Activated CD8-positive, alpha-beta memory T cell treated with anti-CD3 and anti-CD28 coated beads for 36 hours (primary cell): ENCODE measurements around the gene TEX44. TPM values are rescaled to one million over a fixed set of nuclear protein-coding genes. Genes with fewer than 3 reads are reported as not detected.

Experiments
- CTCF ChIA-PET: fragments of 350-600 bp; sonication (Branson Sonifier 250); formaldehyde crosslinking; loops from one replicate; lab custom pipeline; 2021; ENCODE audit warnings: antibody characterized with exemption; lab: Charles Lee
- POLR2A ChIA-PET: fragments of 350-600 bp; sonication (Branson Sonifier 250); formaldehyde crosslinking; loops from one replicate; lab custom pipeline; 2021; ENCODE audit warnings: antibody characterized with exemption; lab: Charles Lee
- total RNA-seq, 2 experiments: library from RNA; stranded (reverse); gene quantifications; one replicate each; pipeline ENCODE4 v1.2.3, GENCODE V29; 2021

The TEX44 gene
- total RNA-seq, 2 experiments from 2014 or later = not detected

DNA sequence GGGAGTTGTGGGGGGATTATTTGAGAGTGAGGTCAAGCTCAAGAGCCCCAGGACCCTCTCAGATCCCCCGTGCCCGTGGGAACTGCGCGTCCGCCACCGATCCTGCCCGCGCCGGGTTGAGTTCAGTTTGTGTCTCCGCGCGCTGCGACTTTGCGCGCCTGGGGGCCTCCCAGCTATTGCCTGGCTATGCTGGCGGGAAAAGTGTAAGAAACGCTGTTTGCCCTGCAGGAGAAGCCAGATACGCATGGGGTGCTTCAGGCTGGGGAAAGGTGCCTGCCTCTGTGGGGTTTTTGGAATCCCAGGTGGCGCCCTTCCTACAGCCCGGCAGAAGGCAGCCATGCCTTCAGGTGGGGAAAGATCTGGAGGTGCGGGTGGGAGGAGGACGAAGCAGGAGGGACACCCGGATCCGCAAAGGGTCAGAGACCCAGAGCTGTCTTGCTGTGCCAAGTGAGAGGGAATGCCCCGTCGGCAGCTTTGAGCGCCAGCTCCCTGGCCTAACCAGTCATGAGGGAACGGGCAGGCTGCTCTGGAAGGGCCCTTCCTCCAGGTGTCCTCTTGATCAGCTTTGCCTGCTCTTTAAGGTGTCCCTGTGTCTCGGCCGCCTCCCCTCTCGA, 22.5 kb downstream of the TEX44 start:
- ChIA-PET POLR2A (interaction anchor here (1.3 to 5.7 kb wide), 5 partner anchors 59 to 151 kb away, joined by 4 to 94 read pairs (median 11); partner anchors contain the start of genes NCL and PTMA), CTCF (interaction anchor here (0.6 to 7.9 kb wide), 7 partner anchors 8 to 133 kb away, joined by 3 to 84 read pairs (median 4); partner anchors contain the start of gene PTMA)

DNA sequence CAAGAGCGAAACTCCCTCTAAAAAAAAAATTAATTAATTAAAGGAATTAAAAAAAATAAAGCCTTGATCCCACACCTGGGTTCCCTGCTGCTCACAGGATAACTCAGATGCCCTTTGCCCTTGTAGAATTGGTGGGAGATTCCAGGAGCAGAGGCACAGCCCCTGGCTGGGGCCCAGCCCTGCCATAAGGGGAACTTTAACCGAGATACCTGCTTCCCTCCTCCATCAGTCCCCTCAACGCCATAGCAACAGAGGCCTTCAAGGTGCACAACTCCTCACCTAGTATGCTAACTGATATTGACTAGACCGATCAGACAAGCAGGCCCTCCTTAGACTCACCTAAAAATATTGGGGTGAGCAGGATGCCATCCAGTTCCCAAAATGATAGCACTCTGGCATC, 23.6 kb downstream of the TEX44 start:
- ChIA-PET CTCF (interaction anchor here (1.9 kb wide), 1 partner anchor 58 kb away, joined by 8 read pairs; no protein-coding TSS in a partner anchor), POLR2A (interaction anchor here (5.7 kb wide), 1 partner anchor 91 kb away, joined by 94 read pairs; the partner anchor contains the start of gene PTMA)

DNA sequence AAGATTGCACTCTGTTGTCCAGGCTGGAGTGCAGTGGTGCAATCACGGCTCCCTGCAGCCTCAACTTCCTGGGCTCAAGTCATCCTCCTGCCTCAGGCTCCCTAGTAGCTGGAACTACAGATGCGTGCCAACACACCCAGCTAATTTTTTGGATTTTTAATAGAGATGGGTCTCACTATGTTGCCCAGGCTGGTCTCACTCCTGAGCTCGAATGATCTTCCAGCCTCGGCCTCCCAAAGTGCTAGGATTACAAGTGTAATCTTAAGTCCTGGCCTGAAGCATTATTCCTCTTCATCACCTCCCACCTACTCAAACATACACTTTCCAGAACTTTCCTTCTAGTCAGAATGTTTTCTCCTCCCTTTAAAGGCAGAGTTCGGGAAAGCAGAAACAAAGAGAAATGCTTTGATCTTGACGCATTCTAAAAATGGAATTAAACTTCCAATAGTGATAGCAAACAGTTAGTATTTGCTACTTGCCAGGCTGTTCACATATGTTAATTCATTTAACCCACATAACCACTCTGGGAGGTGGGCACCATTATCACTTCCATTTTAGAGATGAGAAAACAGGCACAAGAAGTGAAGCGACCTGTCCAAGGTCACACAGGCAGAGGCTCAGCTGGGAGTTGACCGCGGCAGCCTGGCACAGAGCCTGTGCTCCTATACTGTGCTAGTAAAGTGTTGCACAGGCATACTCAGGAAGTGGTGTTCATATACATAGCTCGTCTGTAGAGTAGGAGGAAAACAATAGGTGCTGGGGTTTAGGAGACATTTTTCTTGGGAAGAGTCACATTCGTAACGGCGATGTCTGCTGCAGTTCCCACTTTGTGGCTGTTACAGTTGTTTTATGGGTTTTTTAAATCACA, 24.6 kb downstream of the TEX44 start:
- ChIA-PET CTCF (interaction anchor here (0.6 to 2.0 kb wide), 4 partner anchors 57 to 134 kb away, joined by 3 to 8 read pairs (median 4); no protein-coding TSS in a partner anchor), POLR2A (no interaction called here)

GRCh38 chr2:231621051-231621879, 28.6 kb downstream of the TEX44 start:
- ChIA-PET POLR2A (interaction anchor here (0.7 kb wide), 1 partner anchor 9 kb away, joined by 8 read pairs; no protein-coding TSS in a partner anchor), CTCF (interaction anchor here (2.3 kb wide), 1 partner anchor 8 kb away, joined by 6 read pairs; no protein-coding TSS in a partner anchor)

GRCh38 chr2:231622963-231623362, 30.3 kb downstream of the TEX44 start:
- POLR2A ChIA-PET = interaction anchor here (0.7 kb wide), 1 partner anchor 50 kb away, joined by 7 read pairs; no protein-coding TSS in a partner anchor
- CTCF ChIA-PET = interaction anchor here (0.7 to 2.3 kb wide), 3 partner anchors 10 to 133 kb away, joined by 3 to 6 read pairs (median 3); no protein-coding TSS in a partner anchor

- POLR2A ChIA-PET = interaction anchor here (0.7 kb wide), 1 partner anchor 14 kb away, joined by 3 read pairs; no protein-coding TSS in a partner anchor
These were observed 33.8 kb downstream of the TEX44 start for GRCh38 chr2:231626449-231626848.

DNA sequence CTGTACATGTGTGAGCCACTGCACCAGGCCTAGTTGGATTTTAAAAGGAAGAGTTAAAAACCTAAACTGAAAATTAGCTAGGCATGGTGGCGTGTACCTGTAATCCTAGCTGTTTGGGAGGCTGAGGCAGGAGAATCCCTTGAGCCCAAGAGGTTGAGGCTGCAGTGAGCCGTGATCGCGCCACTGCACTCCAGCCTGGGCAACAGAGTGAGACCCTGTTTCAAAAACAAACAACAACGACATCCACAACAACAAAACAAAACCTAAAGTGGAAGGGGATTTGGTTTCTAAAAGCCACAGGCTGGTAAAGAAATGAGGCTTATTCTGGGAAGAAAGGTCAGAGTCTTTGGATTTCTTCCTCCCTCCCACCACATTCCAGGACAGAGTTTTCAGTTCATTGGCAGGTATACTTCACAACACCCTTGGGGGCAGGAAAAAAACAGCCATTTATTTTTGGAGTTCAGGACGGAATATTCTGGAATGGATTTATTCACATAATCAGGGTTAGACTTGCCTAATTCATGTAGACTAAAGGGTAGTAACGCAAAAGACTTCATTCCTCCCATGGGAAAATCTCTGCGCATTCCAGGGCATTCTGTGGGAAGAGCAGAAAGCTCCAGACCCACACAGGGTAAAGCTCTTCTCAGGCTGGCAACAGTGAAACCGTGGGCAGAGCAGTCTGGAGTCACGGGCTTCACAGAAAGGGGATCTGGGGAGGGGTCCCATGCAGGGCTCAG, 34.9 kb downstream of the TEX44 start:
- ChIA-PET CTCF (interaction anchor here (1.8 kb wide), 1 partner anchor 16 kb away, joined by 4 read pairs; no protein-coding TSS in a partner anchor), POLR2A (interaction anchor here (0.6 to 0.7 kb wide), 2 partner anchors 15 to 184 kb away, joined by 3 to 7 read pairs; no protein-coding TSS in a partner anchor)

More at GRCh38 chr2:231626449-231626848, 33.8 kb downstream of the TEX44 start:
- CTCF ChIA-PET = interaction anchor here (1.6 kb wide), 1 partner anchor 51 kb away, joined by 3 read pairs; no protein-coding TSS in a partner anchor

DNA sequence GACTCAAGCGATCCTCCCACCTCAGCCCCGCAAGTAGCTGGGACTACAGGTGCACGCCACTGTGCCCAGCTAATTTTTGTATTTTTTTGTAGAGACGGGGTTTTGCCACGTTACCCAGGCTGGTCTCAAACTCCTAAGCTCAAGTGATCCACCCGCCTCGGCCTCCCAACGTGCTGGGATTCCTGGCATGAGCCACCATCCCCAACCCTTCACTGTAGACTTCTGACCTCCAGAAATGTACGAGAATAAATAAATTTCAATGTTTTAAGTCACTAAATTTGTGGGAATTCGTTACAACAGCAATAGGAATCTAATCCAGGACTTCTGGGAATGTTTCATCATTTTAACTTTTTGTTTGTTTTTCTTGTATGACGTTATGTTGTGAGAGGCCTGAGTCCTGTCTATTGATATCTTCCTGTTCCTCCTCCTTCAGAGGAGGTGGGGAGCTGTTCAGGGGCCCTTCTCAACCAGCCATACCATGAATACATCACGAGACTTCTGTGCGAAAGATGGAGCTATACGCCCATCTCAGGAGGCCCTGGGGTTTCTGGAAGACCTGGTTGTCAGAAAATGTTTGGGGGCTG, 40.0 kb downstream of the TEX44 start:
- POLR2A ChIA-PET = no interaction called here
- CTCF ChIA-PET = interaction anchor here (0.9 to 1.3 kb wide), 2 partner anchors 31 to 43 kb away, joined by 3 to 4 read pairs; no protein-coding TSS in a partner anchor

GRCh38 chr2:231633241-231633976, 40.7 kb downstream of the TEX44 start:
- POLR2A ChIA-PET = no interaction called here

DNA sequence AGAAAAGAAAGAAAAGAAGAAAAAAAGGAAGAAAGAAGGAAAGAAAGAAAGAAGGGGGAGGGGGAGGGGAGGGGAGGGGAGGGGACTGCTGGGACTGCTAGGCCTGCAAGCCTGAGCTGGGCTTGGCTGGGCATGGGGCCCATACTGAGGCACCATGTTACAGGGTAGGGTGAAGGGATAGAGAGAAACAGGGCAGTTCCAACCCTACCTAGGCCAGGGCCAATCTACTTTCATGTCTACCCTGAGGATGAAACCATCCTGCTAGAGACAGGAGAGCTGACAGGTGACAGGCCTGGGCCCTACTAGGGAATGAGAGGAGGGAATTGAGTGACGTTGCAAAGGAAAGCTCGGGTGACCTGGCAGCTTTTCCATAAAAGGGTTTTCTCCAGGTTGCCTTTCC, 41.7 kb downstream of the TEX44 start:
- ChIA-PET POLR2A (no interaction called here), CTCF (no interaction called here)

More at GRCh38 chr2:231633241-231633976, 40.7 kb downstream of the TEX44 start:
- CTCF ChIA-PET = interaction anchor here (0.9 to 1.3 kb wide), 2 partner anchors 32 to 42 kb away, joined by 3 to 4 read pairs; no protein-coding TSS in a partner anchor

GRCh38 chr2:231634951-231635875, 42.5 kb downstream of the TEX44 start:
- ChIA-PET CTCF (no interaction called here), POLR2A (no interaction called here)

GRCh38 chr2:231640241-231640640, 47.6 kb downstream of the TEX44 start:
- POLR2A ChIA-PET = no interaction called here
- CTCF ChIA-PET = no interaction called here

GRCh38 chr2:231640641-231641111, 48.0 kb downstream of the TEX44 start:
- CTCF ChIA-PET = no interaction called here

DNA sequence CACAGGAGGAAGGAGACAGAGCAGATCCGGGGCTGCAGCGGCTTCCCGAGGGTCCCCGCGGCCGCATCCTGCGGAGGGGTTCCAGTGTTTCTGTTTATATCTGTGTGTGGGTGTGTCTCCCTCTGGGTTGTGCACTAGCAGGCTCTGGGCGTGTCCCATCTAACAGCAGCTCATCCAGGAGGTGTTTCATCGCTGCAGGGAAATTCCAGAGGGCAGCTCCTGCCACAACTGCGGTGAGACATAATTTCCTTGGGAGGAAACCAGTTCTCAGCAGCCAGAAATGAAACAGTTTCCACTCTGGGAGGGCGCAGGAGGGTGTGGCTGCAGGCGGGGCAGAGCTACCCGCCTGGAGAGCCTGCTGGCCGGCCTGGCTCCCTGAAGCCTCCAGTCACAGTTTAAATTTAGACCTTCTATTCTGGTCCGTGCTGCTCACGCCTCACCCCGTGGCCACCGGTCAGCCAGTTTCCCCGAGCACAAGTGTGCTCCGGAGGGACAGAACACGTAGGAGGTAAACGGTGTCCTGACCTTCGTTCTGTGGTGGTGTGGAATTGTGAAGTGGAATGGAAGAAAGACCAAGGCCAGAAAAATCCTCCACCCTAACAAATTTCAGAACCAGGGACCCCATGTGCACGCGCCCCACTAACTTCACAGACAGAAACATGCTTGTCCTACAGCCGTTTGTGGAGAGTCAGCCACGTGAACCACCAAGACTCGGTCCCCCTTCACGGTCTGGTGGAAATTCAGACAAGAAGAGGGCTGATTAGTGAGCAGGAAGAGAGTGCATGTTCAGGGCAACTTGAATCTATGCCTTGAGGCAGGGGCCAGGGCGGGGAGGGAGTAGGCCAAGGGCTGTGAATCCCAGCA, 50.2 kb downstream of the TEX44 start:
- ChIA-PET POLR2A (interaction anchor here (0.5 kb wide), 1 partner anchor 760 kb away, joined by 3 read pairs; no protein-coding TSS in a partner anchor), CTCF (interaction anchor here (0.8 to 2.3 kb wide), 3 partner anchors 30 to 41 kb away, joined by 3 to 11 read pairs (median 3); no protein-coding TSS in a partner anchor)

More at GRCh38 chr2:231640641-231641111, 48.0 kb downstream of the TEX44 start:
- POLR2A ChIA-PET = no interaction called here
